B cell (primary cell): ENCODE measurements around the gene MEF2C. TPM values are rescaled to one million over a fixed set of nuclear protein-coding genes. Genes with fewer than 3 reads are reported as not detected.
A peak's percentile ranks its signal among the peaks of the same experiment; 100 is the strongest.

Experiments
- ATAC-seq: fragments of 200-7000 bp; cut with Tn5 transposase; one replicate; pipeline ENCODE4 v1.10.0; 2021; ENCODE audit warnings: low read depth, mild to moderate bottlenecking, moderate number of reproducible peaks, moderate library complexity
- CTCF ChIA-PET: fragments of 350-600 bp; sonication (Branson Sonifier 250); formaldehyde crosslinking; loops from one replicate; lab custom pipeline; 2021; ENCODE audit warnings: antibody characterized with exemption, inconsistent platforms; lab: Charles Lee
- POLR2A ChIA-PET: fragments of 350-600 bp; sonication (Branson Sonifier 250); formaldehyde crosslinking; loops from one replicate; lab custom pipeline; 2021; ENCODE audit warnings: antibody characterized with exemption; lab: Charles Lee
- DNase-seq: peaks from one replicate; pipeline ENCODE4 v3.0.0; 2013
- H2AFZ ChIP-seq: 2 replicates; pipeline ENCODE4 v1.6.1; 2012; ENCODE audit warnings: mild to moderate bottlenecking, low read depth, low read length; ENCODE audit not compliant: insufficient read depth, poor library complexity, severe bottlenecking
- H3K27ac ChIP-seq, 2 donors: 1 replicate in 1 of 2; 2 replicates in 1 of 2; pipeline ENCODE4 v1.5.1; 2012 to 2013; ENCODE audit warnings: low read length in 2 of 2, mild to moderate bottlenecking in 2 of 2, moderate library complexity in 1 of 2
- H3K27me3 ChIP-seq, 4 experiments: fragments of 200-600 bp in 1 of 4; sonication (generic) in 1 of 4; replicated peaks in 1 of 4; 1 replicate in 2 of 4; 2 replicates in 2 of 4; pipeline versions ENCODE4 v1.6.1 to v1.7.0; 2013 to 2016; ENCODE audit warnings: low read length in 3 of 4, mild to moderate bottlenecking in 2 of 4, mixed read lengths in 1 of 4, moderate library complexity in 1 of 4; ENCODE audit not compliant: insufficient read depth in 4 of 4, control insufficient read depth in 3 of 4; ENCODE audit errors: control extremely low read depth in 1 of 4
- H3K36me3 ChIP-seq, 2 experiments: replicated peaks in 1 of 2; 1 replicate in 1 of 2; 2 replicates in 1 of 2; pipeline versions ENCODE4 v1.6.1 to v1.7.1; 2013; ENCODE audit warnings: low read length in 1 of 2; ENCODE audit not compliant: insufficient read depth in 2 of 2, control insufficient read depth in 1 of 2; ENCODE audit errors: control extremely low read depth in 1 of 2, extremely low read depth in 1 of 2
- H3K4me1 ChIP-seq, 2 donors: fragments of 200-600 bp in 1 of 2; sonication (generic) in 1 of 2; 1 replicate in 1 of 2; 2 replicates in 1 of 2; pipeline versions ENCODE4 v1.5.1 to v1.6.1; 2013 to 2017; ENCODE audit warnings: low read length in 2 of 2; ENCODE audit not compliant: control insufficient read depth in 2 of 2, insufficient read depth in 2 of 2
- H3K4me2 ChIP-seq: replicated peaks from 2 replicates; pipeline ENCODE3; 2012; ENCODE audit warnings: mild to moderate bottlenecking, low read depth, low read length; ENCODE audit not compliant: poor library complexity, severe bottlenecking
- H3K4me3 ChIP-seq, 5 experiments: fragments of 200-600 bp in 1 of 5; sonication (generic) in 1 of 5; 1 replicate in 3 of 5; 2 replicates in 2 of 5; pipeline versions ENCODE4 v1.5.1 to v1.7.0; 2011 to 2016; ENCODE audit warnings: low read length in 4 of 5, mild to moderate bottlenecking in 4 of 5, low read depth in 2 of 5, control low read depth in 1 of 5, moderate library complexity in 1 of 5; ENCODE audit not compliant: insufficient read depth in 1 of 5; ENCODE audit errors: control extremely low read depth in 1 of 5, extremely low read depth in 1 of 5
- H3K79me2 ChIP-seq: fragments of 200-600 bp; sonication (generic); one replicate; pipeline ENCODE4 v1.6.0; 2016; ENCODE audit warnings: low read length; ENCODE audit not compliant: control insufficient read depth, insufficient read depth
- H3K9ac ChIP-seq: fragments of 200-600 bp; sonication (generic); 2 replicates; pipeline ENCODE4 v1.6.1; 2017; ENCODE audit warnings: mild to moderate bottlenecking, low read length, moderate library complexity
- H3K9me3 ChIP-seq, 3 donors: one replicate each; pipeline versions ENCODE4 v1.6.1 to v1.7.1; 2013; ENCODE audit warnings: low read length in 2 of 3; ENCODE audit not compliant: control insufficient read depth in 2 of 3, insufficient read depth in 1 of 3; ENCODE audit errors: control extremely low read depth in 1 of 3
- H4K20me1 ChIP-seq: 2 replicates; pipeline ENCODE4 v1.6.0; 2012; ENCODE audit warnings: mild to moderate bottlenecking, low read length; ENCODE audit not compliant: insufficient read depth, control insufficient read depth, poor library complexity, severe bottlenecking
- H3K27ac Mint-ChIP-seq: one replicate; pipeline ENCODE4 v1.8.0; 2021; ENCODE audit warnings: mixed read lengths
- H3K27me3 Mint-ChIP-seq: one replicate; pipeline ENCODE4 v1.8.0; 2021; ENCODE audit warnings: mixed read lengths
- H3K4me1 Mint-ChIP-seq: one replicate; pipeline ENCODE4 v1.8.0; 2021; ENCODE audit warnings: mixed read lengths
- H3K4me3 Mint-ChIP-seq: one replicate; pipeline ENCODE4 v1.8.0; 2021; ENCODE audit warnings: mixed read lengths
- H3K9me3 Mint-ChIP-seq: one replicate; pipeline ENCODE4 v1.8.0; 2022; ENCODE audit warnings: mixed read lengths; ENCODE audit not compliant: insufficient read depth
- EZH2 ChIP-seq: IDR thresholded peaks from 2 replicates; pipeline ENCODE4 v1.6.1; 2012; ENCODE audit warnings: borderline replicate concordance, low read depth, mild to moderate bottlenecking, moderate library complexity, low read length; ENCODE audit not compliant: insufficient read depth, poor library complexity, severe bottlenecking
- WGBS: methylation state at CpG from one replicate; pipeline ENCODE4 v1.1.5; 2013; ENCODE audit warnings: missing lambda C conversion rate; ENCODE audit not compliant: insufficient coverage; 5-methylcytosine and 5-hydroxymethylcytosine counted together
- intact Hi-C: fragments of 100-400 bp; cut with micrococcal nuclease; formaldehyde crosslinking; loops from one replicate; pipeline ENCODE4 v1.10.0; 2022
- polyA plus RNA-seq: library from polyadenylated mRNA; depleted of rRNA; stranded (reverse); fragments of >200 nt; gene quantifications from 2 replicates; pipeline ENCODE4 v1.2.3, GENCODE V29; 2012
- total RNA-seq, 2 donors: library from RNA; stranded (reverse); fragments of 120-200 nt in 1 of 2; gene quantifications; 1 replicate in 1 of 2; 2 replicates in 1 of 2; pipeline versions ENCODE4 v1.2.3 to v1.2.4, GENCODE V29; 2013 to 2022
- TF ChIP-seq, protein P1 (sequence below): fragments of 200-600 bp; IDR thresholded peaks from one replicate; pipeline ENCODE4 v1.8.0; 2022; ENCODE audit warnings: antibody characterized with exemption, mild to moderate bottlenecking

The MEF2C gene
- total and polyA plus RNA-seq, 2 donors (not counting 1 experiment from before 2014, with no cell fraction given) = 97.4 to 354 TPM

DNA sequence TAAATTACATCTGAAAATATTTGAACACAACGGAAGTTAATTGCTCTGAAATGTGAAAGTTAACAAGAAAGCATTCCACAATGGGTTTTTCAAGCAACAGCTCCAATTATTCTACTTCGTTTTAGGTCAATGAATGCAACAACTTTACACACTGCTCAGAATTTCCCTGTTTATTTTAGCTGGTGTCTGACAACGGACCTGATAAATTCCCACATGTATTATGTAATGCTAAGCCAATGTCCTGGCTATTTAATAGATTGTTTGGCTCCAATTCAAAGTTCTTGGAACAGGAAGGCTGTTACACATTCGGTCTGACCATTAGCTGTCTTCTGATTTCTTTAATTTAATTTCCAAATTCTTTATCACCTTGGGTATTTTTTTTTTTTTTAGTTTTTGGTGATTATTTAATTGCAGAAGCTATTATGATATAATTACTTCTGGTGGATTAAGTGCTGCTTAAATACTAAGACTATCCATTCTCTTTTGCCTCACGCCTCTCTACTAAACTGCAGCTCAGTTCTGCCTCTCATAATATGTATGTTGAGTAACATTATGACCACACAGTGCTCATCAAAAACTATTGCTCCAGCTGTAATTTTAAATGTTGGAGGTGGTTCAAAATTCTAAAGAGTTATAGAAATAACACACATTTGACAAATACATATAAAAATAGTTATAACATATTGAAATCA lies 57.9 kb downstream of the MEF2C start:
- Histone ChIP-seq H3K27ac (peak overlapping the region; percentile 92 to 94), H3K4me1 (peaks cover 65 to 94% of the 10 kb centered on the region in 2 donors), H3K9ac (peak overlapping the region; percentile 49), H3K9me3 (no peaks in the 10 kb centered on the region), H3K4me2 (peak overlapping the region; percentile 71), H3K79me2 (peaks cover 70% of the 10 kb centered on the region), H4K20me1 (no peaks in the 10 kb centered on the region), H3K27me3 (no peaks in the 10 kb centered on the region), H3K36me3 (peaks cover 7 to 28% of the 10 kb centered on the region in 2 experiments), H2AFZ (no peak overlapping the region), H3K4me3 (peak overlapping the region in 4 of 5 experiments; percentile 6 to 60 (median 26))
- CTCF ChIA-PET = interaction anchor here (0.6 to 1.8 kb wide), 8 partner anchors 12 to 97 kb away, joined by 3 to 8 read pairs (median 4); partner anchors contain the start of gene MEF2C
- WGBS = 0% methylated on average over 1 of the region's 5 CpGs
- Mint-ChIP-seq H3K27ac (peak overlapping the region; percentile 90), H3K4me1 (peaks cover 83% of the 10 kb centered on the region), H3K9me3 (no peaks in the 10 kb centered on the region), H3K4me3 (peak overlapping the region; percentile 82), H3K27me3 (no peaks in the 10 kb centered on the region)
- DNase-seq = no peak
- intact Hi-C loops = loop anchor here (5.0 kb wide), 1 partner anchor 617 kb away; no protein-coding TSS in a partner anchor
- TF ChIP-seq, protein P1, sequence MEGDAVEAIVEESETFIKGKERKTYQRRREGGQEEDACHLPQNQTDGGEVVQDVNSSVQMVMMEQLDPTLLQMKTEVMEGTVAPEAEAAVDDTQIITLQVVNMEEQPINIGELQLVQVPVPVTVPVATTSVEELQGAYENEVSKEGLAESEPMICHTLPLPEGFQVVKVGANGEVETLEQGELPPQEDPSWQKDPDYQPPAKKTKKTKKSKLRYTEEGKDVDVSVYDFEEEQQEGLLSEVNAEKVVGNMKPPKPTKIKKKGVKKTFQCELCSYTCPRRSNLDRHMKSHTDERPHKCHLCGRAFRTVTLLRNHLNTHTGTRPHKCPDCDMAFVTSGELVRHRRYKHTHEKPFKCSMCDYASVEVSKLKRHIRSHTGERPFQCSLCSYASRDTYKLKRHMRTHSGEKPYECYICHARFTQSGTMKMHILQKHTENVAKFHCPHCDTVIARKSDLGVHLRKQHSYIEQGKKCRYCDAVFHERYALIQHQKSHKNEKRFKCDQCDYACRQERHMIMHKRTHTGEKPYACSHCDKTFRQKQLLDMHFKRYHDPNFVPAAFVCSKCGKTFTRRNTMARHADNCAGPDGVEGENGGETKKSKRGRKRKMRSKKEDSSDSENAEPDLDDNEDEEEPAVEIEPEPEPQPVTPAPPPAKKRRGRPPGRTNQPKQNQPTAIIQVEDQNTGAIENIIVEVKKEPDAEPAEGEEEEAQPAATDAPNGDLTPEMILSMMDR = no peak
- TF ChIP-seq EZH2 = no peak
- POLR2A ChIA-PET = interaction anchor here (0.7 to 0.8 kb wide), 3 partner anchors 12 to 93 kb away, joined by 3 to 5 read pairs (median 5); no protein-coding TSS in a partner anchor
- no peak for ATAC-seq

DNA sequence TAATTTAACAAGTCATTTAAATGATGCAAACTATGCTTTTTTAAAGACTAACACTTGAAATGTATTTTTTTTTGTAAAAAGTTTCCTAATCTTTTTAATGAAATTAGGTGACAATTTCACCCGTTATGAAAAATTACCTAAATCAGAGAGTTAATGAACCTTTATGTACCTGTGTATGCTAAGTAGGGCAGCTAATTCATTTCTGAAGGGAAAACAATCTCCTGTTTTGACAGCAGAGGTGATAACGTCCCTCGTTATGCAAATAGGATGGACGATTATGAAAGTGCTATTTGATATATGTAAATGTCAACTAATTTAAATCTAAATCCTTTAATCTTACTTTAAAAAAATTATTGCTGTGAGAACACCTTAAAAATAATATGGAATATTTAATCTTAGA lies 58.8 kb downstream of the MEF2C start:
- no peaks in the 10 kb centered on the region for H3K27me3 Mint-ChIP-seq
- intact Hi-C loops = no loop called here
- H3K9me3 Mint-ChIP-seq = no peaks in the 10 kb centered on the region
- H3K4me3 ChIP-seq = peak overlapping the region in 3 of 5 experiments; percentile 17 to 60 (median 39)
- peak; percentile 46 for DNase-seq
- no peaks in the 10 kb centered on the region for H3K27me3 ChIP-seq
- no peak for ATAC-seq
- WGBS = no CpG with 5 or more reads among the region's 4 CpGs
- TF ChIP-seq, protein P1 = no peak
- TF ChIP-seq EZH2 = no peak
- CTCF ChIA-PET = interaction anchor here (0.6 to 1.8 kb wide), 7 partner anchors 9 to 96 kb away, joined by 3 to 6 read pairs (median 3); partner anchors contain the start of gene MEF2C
- H3K79me2 ChIP-seq = peaks cover 70% of the 10 kb centered on the region
- H3K9ac ChIP-seq = peak overlapping the region; percentile 49
- H4K20me1 ChIP-seq = no peaks in the 10 kb centered on the region
- POLR2A ChIA-PET = interaction anchor here (0.6 kb wide), 1 partner anchor 455 kb away, joined by 9 read pairs; no protein-coding TSS in a partner anchor
- peaks cover 81% of the 10 kb centered on the region for H3K4me1 Mint-ChIP-seq
- peaks cover 63 to 92% of the 10 kb centered on the region in 2 donors for H3K4me1 ChIP-seq
- H3K4me2 ChIP-seq = peak overlapping the region; percentile 71
- peak overlapping the region; percentile 87 for H3K27ac Mint-ChIP-seq
- H3K9me3 ChIP-seq = no peaks in the 10 kb centered on the region
- peak overlapping the region; percentile 92 to 94 for H3K27ac ChIP-seq
- no peak overlapping the region for H2AFZ ChIP-seq
- peak overlapping the region; percentile 69 for H3K4me3 Mint-ChIP-seq
- peaks cover 9 to 30% of the 10 kb centered on the region in 2 experiments for H3K36me3 ChIP-seq
